ENCODE data around the gene SCN9A. TPM values are rescaled to one million over a fixed set of nuclear protein-coding genes. Genes with fewer than 3 reads are reported as not detected.

SCN9A gene
- total RNA-seq, 1 experiment from 2014 or later, result 1.3 TPM

DNA sequence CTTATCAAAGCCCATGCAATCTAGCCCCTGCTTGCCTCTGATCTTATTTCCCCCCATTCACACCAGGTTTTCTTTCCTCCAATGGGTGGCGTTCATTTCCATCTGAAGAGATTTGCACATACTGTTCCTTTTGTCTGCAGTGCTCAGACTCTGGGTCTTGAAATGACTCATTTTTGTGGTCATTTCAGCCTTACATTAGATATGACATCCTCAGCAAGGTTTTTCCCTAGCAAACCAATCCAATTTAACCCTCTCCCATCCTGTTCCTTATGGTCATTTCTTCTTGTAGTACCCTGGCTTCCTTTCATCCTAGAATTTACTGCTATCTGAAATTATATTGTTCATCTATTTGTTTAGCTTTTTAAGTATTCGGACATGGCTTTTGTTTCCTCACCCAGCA is 205.4 kb downstream of the SCN9A start:
- H3T11ph ChIP-seq (ENCODE audit: low read length), result no peak overlapping the region
- no peak overlapping the region for H3K27ac ChIP-seq (ENCODE audit: insufficient read length, low read depth, low read length)
- H3K9me3 ChIP-seq (ENCODE audit: control insufficient read depth, low read depth, low read length), result no peaks in the 10 kb centered on the region
- no peak overlapping the region for H2AK5ac ChIP-seq (ENCODE audit: insufficient read length, low read length)
- Mint-ChIP-seq H3K27me3 (ENCODE audit: low read depth) (no peaks in the 10 kb centered on the region), H3K4me1 (peaks cover 5 to 10% of the 10 kb centered on the region in 2 experiments), H3K36me3 (ENCODE audit: insufficient read depth in 1 of 3, low read depth in 3 of 3) (no peaks in the 10 kb centered on the region), H3K9me3 (no peaks in the 10 kb centered on the region), H3K27ac (no peak overlapping the region), H3K4me3 (no peak overlapping the region)
- no peak overlapping the region for H2BK15ac ChIP-seq (ENCODE audit: low read depth, low read length)
- H3K79me1 ChIP-seq (ENCODE audit: insufficient read depth, low read depth, low read length, poor library complexity, severe bottlenecking), result no peaks in the 10 kb centered on the region
- H3K23me2 ChIP-seq (ENCODE audit: insufficient read length, low read depth, low read length, poor library complexity, severe bottlenecking), result no peaks in the 10 kb centered on the region
- no peak overlapping the region for H4K91ac ChIP-seq (ENCODE audit: insufficient read length, low read depth, low read length)
- no peak overlapping the region for H2AFZ ChIP-seq (ENCODE audit: low read length)
- H3K56ac ChIP-seq (ENCODE audit: insufficient read length, low read depth, low read length), result no peak overlapping the region
- no peak overlapping the region for H3K9ac ChIP-seq (ENCODE audit: extremely low read depth, insufficient read length, low read length)
- TF ChIP-seq, protein P1, sequence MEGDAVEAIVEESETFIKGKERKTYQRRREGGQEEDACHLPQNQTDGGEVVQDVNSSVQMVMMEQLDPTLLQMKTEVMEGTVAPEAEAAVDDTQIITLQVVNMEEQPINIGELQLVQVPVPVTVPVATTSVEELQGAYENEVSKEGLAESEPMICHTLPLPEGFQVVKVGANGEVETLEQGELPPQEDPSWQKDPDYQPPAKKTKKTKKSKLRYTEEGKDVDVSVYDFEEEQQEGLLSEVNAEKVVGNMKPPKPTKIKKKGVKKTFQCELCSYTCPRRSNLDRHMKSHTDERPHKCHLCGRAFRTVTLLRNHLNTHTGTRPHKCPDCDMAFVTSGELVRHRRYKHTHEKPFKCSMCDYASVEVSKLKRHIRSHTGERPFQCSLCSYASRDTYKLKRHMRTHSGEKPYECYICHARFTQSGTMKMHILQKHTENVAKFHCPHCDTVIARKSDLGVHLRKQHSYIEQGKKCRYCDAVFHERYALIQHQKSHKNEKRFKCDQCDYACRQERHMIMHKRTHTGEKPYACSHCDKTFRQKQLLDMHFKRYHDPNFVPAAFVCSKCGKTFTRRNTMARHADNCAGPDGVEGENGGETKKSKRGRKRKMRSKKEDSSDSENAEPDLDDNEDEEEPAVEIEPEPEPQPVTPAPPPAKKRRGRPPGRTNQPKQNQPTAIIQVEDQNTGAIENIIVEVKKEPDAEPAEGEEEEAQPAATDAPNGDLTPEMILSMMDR (conservative IDR thresholded peaks at IDR 0.05), result no peak
- no peaks in the 10 kb centered on the region for H3K79me2 ChIP-seq (ENCODE audit: insufficient read depth, low read length)
- no peak overlapping the region for H3K23ac ChIP-seq (ENCODE audit: insufficient read length, low read depth, low read length)
- no peak overlapping the region for H3K14ac ChIP-seq (ENCODE audit: insufficient read depth, low read length)
- no peak overlapping the region for H2BK120ac ChIP-seq (ENCODE audit: low read depth, low read length, poor library complexity, severe bottlenecking)
- H4K8ac ChIP-seq (replicated peaks; ENCODE audit: insufficient read length, low read depth, low read length), result no peak overlapping the region
- no peak overlapping the region for H2BK12ac ChIP-seq (ENCODE audit: insufficient read length, low read depth, low read length)
- no peaks in the 10 kb centered on the region for H4K20me1 ChIP-seq (ENCODE audit: control insufficient read depth, insufficient read depth, insufficient read length)
- no peak overlapping the region for H3K4me2 ChIP-seq (ENCODE audit: insufficient read depth, insufficient read length, low read length)
- no peak overlapping the region for H2BK20ac ChIP-seq (ENCODE audit: low read depth, low read length, poor library complexity, severe bottlenecking)
- no peak overlapping the region for H4K5ac ChIP-seq (ENCODE audit: insufficient read length, low read depth, low read length)
- no peak overlapping the region for H3K18ac ChIP-seq (ENCODE audit: insufficient read length, low read depth, low read length)
- DNase-seq, result no peak
- WGBS (ENCODE audit: extremely low coverage, insufficient read length, low lambda C conversion rate), result no CpG with 5 or more reads among the region's 2 CpGs
- H2BK5ac ChIP-seq (ENCODE audit: insufficient read length, low read length), result no peak overlapping the region
- H3K27me3 ChIP-seq (ENCODE audit: insufficient read depth, low read length), result no peaks in the 10 kb centered on the region
- no peak overlapping the region for H3K4ac ChIP-seq (ENCODE audit: low read depth, low read length)
- no peaks in the 10 kb centered on the region for H3K4me1 ChIP-seq (ENCODE audit: insufficient read depth, low read length)

All from H9 (cell line).